ENCODE data around the gene SFN. TPM values are rescaled to one million over a fixed set of nuclear protein-coding genes. Genes with fewer than 3 reads are reported as not detected.

Gene SFN
- total and polyA plus RNA-seq, 2 of the 13 experiments (the other 11 are each of a cell fraction or from before 2014, with no cell fraction given) = 4.3 to 5.6 TPM

DNA sequence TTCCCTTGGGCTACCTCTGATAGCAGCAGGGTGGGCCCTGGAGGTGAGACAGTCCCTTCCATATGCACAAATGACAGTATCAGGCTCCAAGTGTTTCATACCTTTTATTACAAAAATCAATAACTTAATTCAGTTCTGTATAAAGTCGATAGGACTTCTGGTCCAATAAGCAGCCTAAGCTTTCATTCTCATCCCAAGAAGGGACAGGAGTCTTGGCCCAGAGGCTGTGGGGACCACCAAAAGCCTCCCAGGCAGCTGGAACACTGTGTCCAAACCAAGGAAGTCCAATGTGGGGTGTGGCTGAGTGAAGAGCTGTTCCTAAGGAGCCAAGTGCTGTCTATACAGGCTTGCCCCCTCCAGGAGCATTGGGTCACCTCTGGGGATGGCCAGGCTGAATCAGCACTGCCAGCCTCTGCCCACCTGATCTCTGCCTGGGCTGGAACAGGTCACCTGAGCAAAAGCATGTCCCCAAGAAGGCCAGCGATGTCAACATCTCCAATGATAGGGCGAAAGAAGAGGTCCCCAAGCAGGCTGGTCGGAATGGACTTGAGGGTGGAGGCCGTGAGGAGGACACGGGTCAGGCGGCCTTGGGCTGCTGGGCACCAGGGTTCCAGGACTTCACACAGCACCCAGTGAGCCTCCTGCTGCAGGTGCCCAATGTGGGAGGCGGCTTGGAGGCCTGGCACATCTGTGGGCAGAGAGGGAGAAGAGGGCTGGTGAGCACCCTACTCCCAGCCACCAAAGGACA lies 48.6 kb downstream of the SFN start (continued):
- TF ChIP-seq, protein P1, sequence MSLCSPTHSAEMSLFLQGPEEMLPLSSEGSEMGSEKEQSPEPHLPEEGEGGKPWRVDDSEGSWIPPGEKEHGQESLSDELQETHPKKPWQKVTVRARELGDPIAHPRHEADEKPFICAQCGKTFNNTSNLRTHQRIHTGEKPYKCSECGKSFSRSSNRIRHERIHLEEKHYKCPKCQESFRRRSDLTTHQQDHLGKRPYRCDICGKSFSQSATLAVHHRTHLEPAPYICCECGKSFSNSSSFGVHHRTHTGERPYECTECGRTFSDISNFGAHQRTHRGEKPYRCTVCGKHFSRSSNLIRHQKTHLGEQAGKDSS (CRISPR knock-in tag; IDR thresholded peaks at IDR 0.05; ENCODE audit: borderline replicate concordance, low read depth) = no peak
- TF ChIP-seq ZNF841 (CRISPR knock-in tag; IDR thresholded peaks at IDR 0.05; ENCODE audit: borderline replicate concordance) = no peak
- TF ChIP-seq, protein P2, sequence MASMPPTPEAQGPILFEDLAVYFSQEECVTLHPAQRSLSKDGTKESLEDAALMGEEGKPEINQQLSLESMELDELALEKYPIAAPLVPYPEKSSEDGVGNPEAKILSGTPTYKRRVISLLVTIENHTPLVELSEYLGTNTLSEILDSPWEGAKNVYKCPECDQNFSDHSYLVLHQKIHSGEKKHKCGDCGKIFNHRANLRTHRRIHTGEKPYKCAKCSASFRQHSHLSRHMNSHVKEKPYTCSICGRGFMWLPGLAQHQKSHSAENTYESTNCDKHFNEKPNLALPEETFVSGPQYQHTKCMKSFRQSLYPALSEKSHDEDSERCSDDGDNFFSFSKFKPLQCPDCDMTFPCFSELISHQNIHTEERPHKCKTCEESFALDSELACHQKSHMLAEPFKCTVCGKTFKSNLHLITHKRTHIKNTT (CRISPR knock-in tag; IDR thresholded peaks at IDR 0.05) = no peak
- TF ChIP-seq, protein P3, sequence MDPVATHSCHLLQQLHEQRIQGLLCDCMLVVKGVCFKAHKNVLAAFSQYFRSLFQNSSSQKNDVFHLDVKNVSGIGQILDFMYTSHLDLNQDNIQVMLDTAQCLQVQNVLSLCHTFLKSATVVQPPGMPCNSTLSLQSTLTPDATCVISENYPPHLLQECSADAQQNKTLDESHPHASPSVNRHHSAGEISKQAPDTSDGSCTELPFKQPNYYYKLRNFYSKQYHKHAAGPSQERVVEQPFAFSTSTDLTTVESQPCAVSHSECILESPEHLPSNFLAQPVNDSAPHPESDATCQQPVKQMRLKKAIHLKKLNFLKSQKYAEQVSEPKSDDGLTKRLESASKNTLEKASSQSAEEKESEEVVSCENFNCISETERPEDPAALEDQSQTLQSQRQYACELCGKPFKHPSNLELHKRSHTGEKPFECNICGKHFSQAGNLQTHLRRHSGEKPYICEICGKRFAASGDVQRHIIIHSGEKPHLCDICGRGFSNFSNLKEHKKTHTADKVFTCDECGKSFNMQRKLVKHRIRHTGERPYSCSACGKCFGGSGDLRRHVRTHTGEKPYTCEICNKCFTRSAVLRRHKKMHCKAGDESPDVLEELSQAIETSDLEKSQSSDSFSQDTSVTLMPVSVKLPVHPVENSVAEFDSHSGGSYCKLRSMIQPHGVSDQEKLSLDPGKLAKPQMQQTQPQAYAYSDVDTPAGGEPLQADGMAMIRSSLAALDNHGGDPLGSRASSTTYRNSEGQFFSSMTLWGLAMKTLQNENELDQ (CRISPR knock-in tag; IDR thresholded peaks at IDR 0.05; ENCODE audit: borderline replicate concordance) = 0 out of 2 replicates have a peak, but pooled peaks have one; percentile 29
- TF ChIP-seq PHF21A (CRISPR knock-in tag; IDR thresholded peaks at IDR 0.05) = no peak
- TF ChIP-seq ZBTB7A (CRISPR knock-in tag; IDR thresholded peaks at IDR 0.05) = no peak
- TF ChIP-seq GLI4 (CRISPR knock-in tag; IDR thresholded peaks at IDR 0.05; ENCODE audit: borderline replicate concordance) = no peak
- no peak for TF ChIP-seq ZNF256 (CRISPR knock-in tag; conservative IDR thresholded peaks at IDR 0.05)
- TF ChIP-seq ZNF790 (CRISPR knock-in tag; IDR thresholded peaks at IDR 0.05; ENCODE audit: borderline replicate concordance) = no peak
- no peak for TF ChIP-seq ZNF30 (CRISPR knock-in tag; IDR thresholded peaks at IDR 0.05)

Data from HepG2 (cell line).